Stimulated activated CD4-positive, alpha-beta T cell treated with anti-CD3 and anti-CD28 coated beads, TNF-alpha, amount 100 ng/mL, for 48 hours (primary cell): ENCODE data around the gene COPB2.

ENCODE experiments used
- DNase-seq, 3 donors: peaks; one replicate each; pipeline ENCODE4 v3.0.0-alpha.2; 2020; ENCODE audit warnings: low read depth in 3 of 3

Gene COPB2

DNA sequence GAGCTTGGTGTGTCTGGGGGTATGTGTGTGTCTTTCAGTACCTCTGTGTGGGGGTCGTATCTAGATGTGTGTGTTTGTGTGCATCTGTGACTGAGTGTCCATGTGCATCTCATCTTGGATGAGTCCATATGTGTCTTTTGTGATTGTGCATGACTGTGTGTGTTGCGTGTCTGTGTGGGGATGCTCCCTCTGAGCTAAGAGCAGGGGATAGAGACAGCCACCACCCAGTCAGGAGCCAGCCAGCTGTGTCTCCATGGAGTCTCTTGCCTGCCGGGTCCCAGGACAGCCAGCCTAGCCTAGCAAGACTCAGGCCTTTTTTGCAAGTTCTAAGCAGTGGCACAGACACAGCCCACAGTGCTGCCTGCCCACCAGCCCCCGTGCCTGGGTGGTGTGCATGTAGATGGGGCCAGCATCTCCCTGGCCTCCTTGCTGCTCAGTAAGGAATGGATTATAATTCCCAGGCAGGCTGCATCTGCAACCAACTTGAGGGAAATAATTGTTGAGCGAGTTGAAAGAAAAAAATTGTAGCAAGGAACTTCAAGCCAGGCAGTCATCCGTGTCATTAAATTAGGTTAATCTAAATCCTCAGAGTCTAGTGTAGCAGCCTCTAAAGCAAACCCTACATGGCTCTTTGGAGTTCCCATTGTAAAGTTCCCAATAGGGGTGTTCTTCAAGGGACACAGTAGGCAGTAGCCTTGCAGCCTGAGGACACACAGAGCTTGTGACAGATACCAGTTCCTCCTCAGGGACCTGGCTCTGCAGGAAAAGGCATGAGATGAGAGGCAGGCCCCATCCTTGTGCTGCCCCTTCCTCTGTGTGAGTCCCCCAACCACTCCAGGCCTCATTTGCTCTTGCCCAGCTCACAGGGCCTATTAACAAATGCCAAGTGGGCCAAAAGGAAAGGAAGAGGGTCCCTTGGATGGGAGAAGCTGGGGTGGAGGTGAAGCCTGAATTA lies 81.6 kb downstream of the COPB2 start:
- no peak for DNase-seq
